Measurements from ENCODE around the gene EIF1AD. TPM values are rescaled to one million over a fixed set of nuclear protein-coding genes. Genes with fewer than 3 reads are reported as not detected.
A peak's percentile ranks its signal among the peaks of the same experiment; 100 is the strongest.

Gene EIF1AD
- total and polyA plus RNA-seq, 2 of the 8 experiments (the other 6 are each of a cell fraction or from before 2014, with no cell fraction given) = 32.6 to 39.9 TPM

GRCh38 chr11:66008095-66008467, 6.1 kb upstream of the EIF1AD start:
- no peak overlapping the region for H3K23ac ChIP-seq (ENCODE audit: insufficient read length)
- peaks cover 0 to 22% (median 10%) of the 10 kb centered on the region in 4 experiments; a peak in 5 of 7 replicates for H3K4me1 ChIP-seq (replicated peaks in 1 of 4; ENCODE audit: control insufficient read depth in 3 of 4, insufficient read depth in 4 of 4, low read length in 3 of 4)
- H3K23me2 ChIP-seq (ENCODE audit: low read depth, low read length) = peaks cover 2% of the 10 kb centered on the region; the same call in 1 of the 2 replicates
- H3K9ac ChIP-seq (replicated peaks in 1 of 4; ENCODE audit: extremely low read depth in 1 of 4, low read depth in 3 of 4, low read length in 3 of 4) = no peak overlapping the region
- H2AFZ ChIP-seq (ENCODE audit: low read length) = no peak overlapping the region
- peaks cover 8% of the 10 kb centered on the region for H3K79me1 ChIP-seq (ENCODE audit: low read depth, low read length)
- no peak overlapping the region for H3K4me3 ChIP-seq (ENCODE audit: extremely low read depth in 1 of 4, insufficient read depth in 2 of 4, low read depth in 3 of 4, low read length in 4 of 4)
- peaks cover 6 to 25% (median 22%) of the 10 kb centered on the region in 4 experiments for H3K27me3 ChIP-seq (replicated peaks in 1 of 4; ENCODE audit: control insufficient read depth in 3 of 4, extremely low read depth in 1 of 4, insufficient read depth in 3 of 4, low read length in 3 of 4)
- H3K9me3 ChIP-seq (ENCODE audit: insufficient read depth in 2 of 2, low read depth in 1 of 2, low read length in 1 of 2) = no peaks in the 10 kb centered on the region
- H2BK12ac ChIP-seq (ENCODE audit: low read depth, low read length) = no peak overlapping the region; the same call in 1 of the 2 replicates
- ChIA-PET POLR2A (ENCODE audit: partially characterized antibody) (interaction anchor here (1.0 to 1.8 kb wide), 8 partner anchors 12 to 148 kb away, joined by 3 to 4 read pairs (median 4); partner anchors contain the start of genes CATSPER1 and MUS81), CTCF (ENCODE audit: partially characterized antibody) (interaction anchor here (0.7 to 6.4 kb wide), 11 partner anchors 14 to 345 kb away, joined by 3 to 35 read pairs (median 4); partner anchors contain the start of gene FIBP)
- whole genome bisulfite sequencing, 2 experiments (ENCODE audit: extremely low coverage in 1 of 2, insufficient coverage in 1 of 2, insufficient read length in 1 of 2, insufficient replicate concordance in 2 of 2, low coverage in 1 of 2, low lambda C conversion rate in 2 of 2, missing lambda C conversion rate in 1 of 2) = 64% methylated on average over 2 of the region's 2 CpGs; no CpG with 5 or more reads in 1 of the 2 experiments
- no peak overlapping the region for H4K91ac ChIP-seq (replicated peaks; ENCODE audit: insufficient read length, low read length)
- no peak for TF ChIP-seq NANOG (IDR thresholded peaks at IDR 0.05; ENCODE audit: insufficient read depth, low read depth, low read length, poor library complexity, severe bottlenecking)
- peak; percentile 85 for TF ChIP-seq KDM1A (IDR thresholded peaks at IDR 0.05; ENCODE audit: borderline replicate concordance, low read length)
- TF ChIP-seq EZH2 (IDR thresholded peaks at IDR 0.05; ENCODE audit: low read depth, low read length, severe bottlenecking) = no peak
- no peak for TF ChIP-seq ZNF274 (IDR thresholded peaks at IDR 0.05; ENCODE audit: borderline replicate concordance, extremely low read depth, low read length)
- TF ChIP-seq EGR1 (IDR thresholded peaks at IDR 0.05; ENCODE audit: borderline replicate concordance, low read depth, low read length) = no peak
- H3K27ac ChIP-seq (ENCODE audit: low read depth, low read length) = no peak overlapping the region
- H2AK5ac ChIP-seq (ENCODE audit: low read depth, low read length) = no peak overlapping the region
- H3K18ac ChIP-seq (ENCODE audit: extremely low read depth, low read length) = no peak overlapping the region
- H2BK15ac ChIP-seq (ENCODE audit: low read length) = 0 out of 2 replicates have a peak overlapping the region, but pooled peaks have one; percentile 49
- no peak overlapping the region for H3K4ac ChIP-seq (replicated peaks; ENCODE audit: insufficient read length, low read depth, low read length)
- FAIRE-seq (no peak), DNase-seq (ENCODE audit: low read depth in 1 of 2, low spot score in 2 of 2) (no peak)
- no peak overlapping the region for H2BK20ac ChIP-seq (ENCODE audit: low read length)
- 0 out of 2 replicates have a peak overlapping the region, but pooled peaks have one; percentile 20 for H4K8ac ChIP-seq (ENCODE audit: extremely low read depth, insufficient read depth, low read length)
- H3K4me2 ChIP-seq (ENCODE audit: insufficient read depth in 1 of 2, low read depth in 2 of 2, low read length in 2 of 2) = no peak overlapping the region
- H3K36me3 ChIP-seq (ENCODE audit: control insufficient read depth in 2 of 4, insufficient read depth in 4 of 4, low read length in 3 of 4) = peaks cover 0 to 10% (median 4%) of the 10 kb centered on the region in 4 experiments; a peak in 5 of 8 replicates
- peaks cover 0 to 6% of the 10 kb centered on the region in 2 experiments; a peak in 2 of 4 replicates for H3K79me2 ChIP-seq (ENCODE audit: control insufficient read depth in 1 of 2, insufficient read depth in 2 of 2, low read length in 2 of 2)
- peaks cover 0 to 4% of the 10 kb centered on the region in 2 experiments for H4K20me1 ChIP-seq (replicated peaks in 1 of 2; ENCODE audit: control insufficient read depth in 1 of 2, insufficient read depth in 2 of 2, low read length in 2 of 2)
- no peak overlapping the region for H3K14ac ChIP-seq (ENCODE audit: insufficient read length)
- no peak overlapping the region for H2BK5ac ChIP-seq (ENCODE audit: low read depth, low read length)
- H3K56ac ChIP-seq (replicated peaks; ENCODE audit: insufficient read length, low read depth, low read length) = no peak overlapping the region
- no peak overlapping the region for H4K5ac ChIP-seq (ENCODE audit: insufficient read length, low read depth, low read length)
- H2BK120ac ChIP-seq (replicated peaks; ENCODE audit: low read depth, low read length) = no peak overlapping the region

All from H1 (cell line).